Kidney epithelial cell (primary cell): ENCODE measurements around the gene CNTNAP3. TPM values are rescaled to one million over a fixed set of nuclear protein-coding genes. Genes with fewer than 3 reads are reported as not detected.
A peak's percentile ranks its signal among the peaks of the same experiment; 100 is the strongest.
"Not testable (repeated sequence)": the region's sequence is repeated elsewhere in the genome, so short reads cannot be mapped to it uniquely, and the experiment has no call there.

ENCODE experiments used
- DNase-seq: peaks from one replicate; pipeline ENCODE4 v3.0.0-alpha.2; 2010; ENCODE audit warnings: low read depth
- H3K27me3 ChIP-seq: 2 replicates; pipeline ENCODE4 v1.6.0; 2011; ENCODE audit warnings: low read length; ENCODE audit not compliant: control insufficient read depth, insufficient read depth
- H3K36me3 ChIP-seq: 2 replicates; pipeline ENCODE4 v1.5.1; 2011; ENCODE audit warnings: low read length; ENCODE audit not compliant: control insufficient read depth, insufficient read depth
- H3K4me3 ChIP-seq: 2 replicates; pipeline ENCODE4 v1.5.1; 2011; ENCODE audit warnings: low read depth, mild to moderate bottlenecking, control low read depth, low read length
- total RNA-seq: library from RNA; depleted of rRNA; stranded (reverse); fragments of >200 nt; gene quantifications from 2 replicates; pipeline ENCODE4 v1.2.3, GENCODE V29; 2015

The CNTNAP3 gene
- total RNA-seq, 1 donor from 2014 or later: 2.5 TPM

- DNase-seq, H3K27me3 ChIP-seq, H3K36me3 ChIP-seq, H3K4me3 ChIP-seq: not testable (repeated sequence)
Measured at GRCh38 chr9:39039148-39039547, 248.8 kb downstream of the CNTNAP3 start.

GRCh38 chr9:39038221-39038620 is 249.7 kb downstream of the CNTNAP3 start:
- not testable (repeated sequence) for H3K27me3 ChIP-seq, H3K36me3 ChIP-seq, H3K4me3 ChIP-seq, DNase-seq

DNA sequence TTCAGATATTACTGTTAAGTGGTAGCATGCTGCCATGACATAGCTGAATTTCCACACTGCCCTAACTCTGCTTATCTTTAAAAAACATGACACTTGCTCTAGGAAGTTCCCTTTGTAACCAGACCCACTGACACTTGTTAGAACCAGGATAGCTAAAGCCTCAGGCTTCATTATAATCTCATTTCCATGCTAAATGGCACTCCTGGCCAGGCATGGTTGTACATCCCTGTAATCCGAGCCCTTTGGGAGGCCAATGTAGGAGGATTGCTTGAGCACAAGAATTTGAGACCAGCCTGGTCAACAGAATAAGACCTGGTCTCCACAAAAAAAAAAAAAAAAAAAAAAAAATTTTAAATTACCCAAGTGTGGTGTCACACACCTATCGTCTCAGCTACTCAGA is 254.1 kb downstream of the CNTNAP3 start:
- not testable (repeated sequence) for H3K4me3 ChIP-seq, DNase-seq, H3K27me3 ChIP-seq, H3K36me3 ChIP-seq

GRCh38 chr9:39030204-39031019 is 257.6 kb downstream of the CNTNAP3 start:
- H3K27me3 ChIP-seq, H3K4me3 ChIP-seq, H3K36me3 ChIP-seq: not testable (repeated sequence)
- DNase-seq: peak; percentile 43

GRCh38 chr9:39028855-39029254 is 259.1 kb downstream of the CNTNAP3 start:
- not testable (repeated sequence) for H3K36me3 ChIP-seq, H3K27me3 ChIP-seq, DNase-seq, H3K4me3 ChIP-seq

GRCh38 chr9:39028168-39028567 is 259.8 kb downstream of the CNTNAP3 start:
- H3K36me3 ChIP-seq, H3K4me3 ChIP-seq, H3K27me3 ChIP-seq, DNase-seq: not testable (repeated sequence)

GRCh38 chr9:39025911-39026588 is 261.9 kb downstream of the CNTNAP3 start:
- not testable (repeated sequence) for H3K4me3 ChIP-seq, DNase-seq, H3K36me3 ChIP-seq, H3K27me3 ChIP-seq

Other genes starting within 250 kb of the CNTNAP3 start
- not detected in 2 replicates for gene SPATA31A1, start 67.5 kb upstream of the CNTNAP3 start, total RNA-seq